GM12873 (cell line): ENCODE measurements around the gene NOP16.
A peak's percentile ranks its signal among the peaks of the same experiment; 100 is the strongest.

ENCODE experiments used
- CTCF ChIP-seq: IDR thresholded peaks from 2 replicates; pipeline ENCODE4 v1.5.1; 2012; ENCODE audit warnings: low read depth, mild to moderate bottlenecking, moderate library complexity, low read length, control low read depth; ENCODE audit not compliant: insufficient read depth; ENCODE audit errors: missing control alignments

The NOP16 gene

GRCh38 chr5:176361437-176362232 lies 26.8 kb downstream of the NOP16 start, which contains the start of gene KIAA1191:
Gene KIAA1191 (minus strand): TSS chr5:176361764. CDS start chr5:176359508, 2,256 bp downstream.
- peak; percentile 25 for TF ChIP-seq CTCF

- TF ChIP-seq CTCF: no peak
These were observed 27.4 kb downstream of the NOP16 start for GRCh38 chr5:176360894-176361436.

GRCh38 chr5:176359658-176360057 lies 28.7 kb downstream of the NOP16 start:
- no peak for TF ChIP-seq CTCF

- no peak for TF ChIP-seq CTCF
These were observed 32.2 kb downstream of the NOP16 start for GRCh38 chr5:176356179-176356566.

- TF ChIP-seq CTCF: peak; percentile 16
These were observed 32.8 kb downstream of the NOP16 start for GRCh38 chr5:176355400-176356178.

- no peak for TF ChIP-seq CTCF
These were observed 34.9 kb downstream of the NOP16 start for GRCh38 chr5:176353533-176353932.
